Peyer's patch (tissue), 4 donors: ENCODE results near the gene ZWILCH. TPM values are rescaled to one million over a fixed set of nuclear protein-coding genes. Genes with fewer than 3 reads are reported as not detected.
A peak's percentile ranks its signal among the peaks of the same experiment; 100 is the strongest.

Experiments used
- DNase-seq, 3 donors: peaks; one replicate each; pipeline ENCODE4 v3.0.0-alpha.2; 2017 to 2019
- H3K27ac ChIP-seq, 4 donors: fragments of 200-600 bp; sonication (generic); one replicate each; pipeline ENCODE4 v1.5.1; 2016 to 2019
- H3K27me3 ChIP-seq, 2 donors: fragments of 200-600 bp; sonication (generic); one replicate each; pipeline ENCODE4 v1.5.1; 2019
- H3K36me3 ChIP-seq, 3 donors: fragments of 200-600 bp; sonication (generic); one replicate each; pipeline ENCODE4 v1.5.1; 2016 to 2019
- H3K4me1 ChIP-seq, 4 donors: fragments of 200-600 bp; sonication (generic); one replicate each; pipeline ENCODE4 v1.5.1; 2016 to 2019
- H3K4me3 ChIP-seq, 4 donors: fragments of 200-600 bp; sonication (generic); 1 replicate in 3 of 4; 2 replicates in 1 of 4; pipeline ENCODE4 v1.5.1; 2016 to 2019; ENCODE audit warnings: mild to moderate bottlenecking in 1 of 4
- H3K9me3 ChIP-seq, 4 donors: fragments of 200-600 bp; sonication (generic); one replicate each; pipeline ENCODE4 v1.5.1; 2016 to 2019; ENCODE audit warnings: mild to moderate bottlenecking in 1 of 4
- CTCF ChIP-seq, 6 experiments: fragments of 450-650 bp in 4 of 6; fragments of 200-600 bp in 2 of 6; sonication (generic) in 1 of 6; IDR thresholded peaks; one replicate each; pipeline ENCODE4 v1.5.1; 2017 to 2019; ENCODE audit warnings: antibody characterized with exemption in 6 of 6, mild to moderate bottlenecking in 3 of 6, moderate library complexity in 1 of 6
- POLR2A ChIP-seq, 2 donors: fragments of 450-650 bp; IDR thresholded peaks; one replicate each; pipeline ENCODE4 v1.5.1; 2017; ENCODE audit warnings: antibody characterized with exemption in 2 of 2, mild to moderate bottlenecking in 2 of 2, moderate library complexity in 2 of 2
- total RNA-seq, 4 donors: library from RNA; depleted of rRNA; stranded (reverse); fragments of >200 nt; gene quantifications; one replicate each; pipeline ENCODE4 v1.1.0, GENCODE V29; 2016

ZWILCH gene
- total RNA-seq, 4 donors from 2014 or later, result 3.6 to 11.2 (median 6.7) TPM

- Histone ChIP-seq H3K4me1 (no peaks in the 10 kb centered on the region), H3K27ac (no peak overlapping the region), H3K36me3 (no peaks in the 10 kb centered on the region), H3K27me3 (no peaks in the 10 kb centered on the region), H3K9me3 (no peaks in the 10 kb centered on the region), H3K4me3 (no peak overlapping the region)
- DNase-seq, result peak in 1 of 3 donors; percentile 10
- TF ChIP-seq CTCF (IDR thresholded peaks at IDR 0.05) (no peak), POLR2A (IDR thresholded peaks at IDR 0.05) (no peak)
Measured at GRCh38 chr15:66578286-66578875, 73.3 kb downstream of the ZWILCH start.

GRCh38 chr15:66580643-66581042, 75.5 kb downstream of the ZWILCH start:
- Histone ChIP-seq H3K36me3 (no peaks in the 10 kb centered on the region), H3K27me3 (no peaks in the 10 kb centered on the region), H3K4me3 (no peak overlapping the region), H3K9me3 (no peaks in the 10 kb centered on the region), H3K27ac (no peak overlapping the region), H3K4me1 (no peaks in the 10 kb centered on the region)
- DNase-seq, result no peak
- TF ChIP-seq CTCF (IDR thresholded peaks at IDR 0.05), result no peak
- no peak for TF ChIP-seq POLR2A (IDR thresholded peaks at IDR 0.05)

- TF ChIP-seq POLR2A (IDR thresholded peaks at IDR 0.05) (no peak), CTCF (IDR thresholded peaks at IDR 0.05) (no peak)
- H3K4me3 ChIP-seq, result no peak overlapping the region
- no peaks in the 10 kb centered on the region for H3K27me3 ChIP-seq
- no peak overlapping the region for H3K27ac ChIP-seq
- no peaks in the 10 kb centered on the region for H3K9me3 ChIP-seq
- H3K4me1 ChIP-seq, result no peaks in the 10 kb centered on the region
- H3K36me3 ChIP-seq, result no peaks in the 10 kb centered on the region
- DNase-seq, result no peak
Measured at GRCh38 chr15:66581972-66582537, 76.9 kb downstream of the ZWILCH start.

GRCh38 chr15:66586155-66586976, 81.2 kb downstream of the ZWILCH start:
- H3K27ac ChIP-seq, result no peak overlapping the region
- H3K4me3 ChIP-seq, result no peak overlapping the region
- no peaks in the 10 kb centered on the region for H3K9me3 ChIP-seq
- H3K36me3 ChIP-seq, result no peaks in the 10 kb centered on the region
- H3K4me1 ChIP-seq, result no peaks in the 10 kb centered on the region
- DNase-seq, result no peak
- no peak for TF ChIP-seq POLR2A (IDR thresholded peaks at IDR 0.05)
- no peak for TF ChIP-seq CTCF (IDR thresholded peaks at IDR 0.05)
- H3K27me3 ChIP-seq, result no peaks in the 10 kb centered on the region

- Histone ChIP-seq H3K27ac (no peak overlapping the region), H3K9me3 (no peaks in the 10 kb centered on the region), H3K27me3 (no peaks in the 10 kb centered on the region), H3K4me3 (no peak overlapping the region), H3K36me3 (no peaks in the 10 kb centered on the region), H3K4me1 (no peaks in the 10 kb centered on the region)
- no peak for DNase-seq
- no peak for TF ChIP-seq CTCF (IDR thresholded peaks at IDR 0.05)
- TF ChIP-seq POLR2A (IDR thresholded peaks at IDR 0.05), result no peak
Measured at GRCh38 chr15:66587020-66587419, 81.9 kb downstream of the ZWILCH start.
